ENCODE measurements around the gene KLK8. TPM values are rescaled to one million over a fixed set of nuclear protein-coding genes. Genes with fewer than 3 reads are reported as not detected.

KLK8 gene, protein sequence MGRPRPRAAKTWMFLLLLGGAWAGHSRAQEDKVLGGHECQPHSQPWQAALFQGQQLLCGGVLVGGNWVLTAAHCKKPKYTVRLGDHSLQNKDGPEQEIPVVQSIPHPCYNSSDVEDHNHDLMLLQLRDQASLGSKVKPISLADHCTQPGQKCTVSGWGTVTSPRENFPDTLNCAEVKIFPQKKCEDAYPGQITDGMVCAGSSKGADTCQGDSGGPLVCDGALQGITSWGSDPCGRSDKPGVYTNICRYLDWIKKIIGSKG
- not detected for total RNA-seq
- long read RNA-seq: 0 reads

GRCh38 chr19:51001515-51001914 is at the start of gene KLK8:
TSS of gene KLK8 (minus strand) at chr19:51001604. CDS start at chr19:51001167, 437 bp downstream.
- Histone ChIP-seq H3K27me3 (ENCODE audit: low read depth) (peaks cover 91% of the 10 kb centered on the region), H3K36me3 (no peaks in the 10 kb centered on the region), H3K27ac (replicated peaks) (no peak within 1 kb of the TSS), H3K4me1 (no peaks in the 10 kb centered on the region), H3K9me3 (replicated peaks) (no peaks in the 10 kb centered on the region), H3K4me3 (no peak within 1 kb of the TSS)
- TF ChIP-seq, protein P1, sequence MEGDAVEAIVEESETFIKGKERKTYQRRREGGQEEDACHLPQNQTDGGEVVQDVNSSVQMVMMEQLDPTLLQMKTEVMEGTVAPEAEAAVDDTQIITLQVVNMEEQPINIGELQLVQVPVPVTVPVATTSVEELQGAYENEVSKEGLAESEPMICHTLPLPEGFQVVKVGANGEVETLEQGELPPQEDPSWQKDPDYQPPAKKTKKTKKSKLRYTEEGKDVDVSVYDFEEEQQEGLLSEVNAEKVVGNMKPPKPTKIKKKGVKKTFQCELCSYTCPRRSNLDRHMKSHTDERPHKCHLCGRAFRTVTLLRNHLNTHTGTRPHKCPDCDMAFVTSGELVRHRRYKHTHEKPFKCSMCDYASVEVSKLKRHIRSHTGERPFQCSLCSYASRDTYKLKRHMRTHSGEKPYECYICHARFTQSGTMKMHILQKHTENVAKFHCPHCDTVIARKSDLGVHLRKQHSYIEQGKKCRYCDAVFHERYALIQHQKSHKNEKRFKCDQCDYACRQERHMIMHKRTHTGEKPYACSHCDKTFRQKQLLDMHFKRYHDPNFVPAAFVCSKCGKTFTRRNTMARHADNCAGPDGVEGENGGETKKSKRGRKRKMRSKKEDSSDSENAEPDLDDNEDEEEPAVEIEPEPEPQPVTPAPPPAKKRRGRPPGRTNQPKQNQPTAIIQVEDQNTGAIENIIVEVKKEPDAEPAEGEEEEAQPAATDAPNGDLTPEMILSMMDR (IDR thresholded peaks at IDR 0.05; ENCODE audit: borderline replicate concordance): no peak
- intact Hi-C loops (cut with micrococcal nuclease): no loop called here
- no peak for DNase-seq

DNA sequence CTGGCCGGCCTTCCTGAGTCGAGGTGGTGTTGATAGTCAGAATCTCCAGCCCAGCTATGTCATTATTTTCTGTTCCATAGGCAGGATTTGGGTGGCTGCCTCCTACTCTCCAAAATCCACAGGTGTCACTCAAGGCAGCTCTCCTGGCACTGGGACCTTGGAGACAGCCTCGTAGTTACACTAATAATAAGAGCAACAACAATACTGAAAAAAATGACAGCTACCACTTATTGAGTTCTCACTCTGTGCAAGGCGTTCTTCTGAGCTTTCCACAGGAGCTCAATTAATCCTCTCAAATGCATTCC is 45.6 kb upstream of the KLK8 start:
- Histone ChIP-seq H3K4me3 (no peak overlapping the region), H3K27ac (replicated peaks) (no peak overlapping the region), H3K9me3 (replicated peaks) (peaks cover 6% of the 10 kb centered on the region), H3K4me1 (no peaks in the 10 kb centered on the region), H3K27me3 (ENCODE audit: low read depth) (peaks cover 21% of the 10 kb centered on the region), H3K36me3 (no peaks in the 10 kb centered on the region)
- intact Hi-C loops (cut with micrococcal nuclease): no loop called here
- DNase-seq: no peak
- TF ChIP-seq, protein P1 (IDR thresholded peaks at IDR 0.05; ENCODE audit: borderline replicate concordance): no peak

GRCh38 chr19:51044327-51044726 is 42.9 kb upstream of the KLK8 start:
- Histone ChIP-seq H3K4me1 (no peaks in the 10 kb centered on the region), H3K9me3 (replicated peaks) (no peaks in the 10 kb centered on the region), H3K4me3 (no peak overlapping the region), H3K36me3 (no peaks in the 10 kb centered on the region), H3K27ac (replicated peaks) (no peak overlapping the region), H3K27me3 (ENCODE audit: low read depth) (peaks cover 13% of the 10 kb centered on the region)
- TF ChIP-seq, protein P1 (IDR thresholded peaks at IDR 0.05; ENCODE audit: borderline replicate concordance): no peak
- no peak for DNase-seq
- intact Hi-C loops (cut with micrococcal nuclease): no loop called here

DNA sequence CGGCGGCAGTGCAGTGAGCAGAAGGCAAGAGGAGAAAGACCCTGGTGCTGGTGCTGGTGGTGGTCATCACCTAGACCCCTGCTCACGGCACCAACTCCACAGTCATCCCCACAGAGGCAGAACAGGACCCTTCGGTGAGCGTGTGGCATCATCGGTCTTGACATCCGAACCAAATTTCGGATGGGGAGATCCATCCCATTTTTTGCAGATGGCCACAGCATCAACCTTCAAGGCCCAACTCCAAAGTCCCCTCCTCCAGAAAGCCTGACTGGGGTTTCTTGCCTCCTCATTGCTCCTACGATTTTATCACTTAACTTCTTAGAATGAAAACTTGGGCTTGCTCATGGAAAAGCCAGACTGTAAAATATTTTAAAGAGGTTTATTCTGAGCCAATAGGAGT is 42.1 kb upstream of the KLK8 start:
- no peak for DNase-seq
- TF ChIP-seq, protein P1 (IDR thresholded peaks at IDR 0.05; ENCODE audit: borderline replicate concordance): no peak
- Histone ChIP-seq H3K4me1 (no peaks in the 10 kb centered on the region), H3K27me3 (ENCODE audit: low read depth) (peaks cover 8% of the 10 kb centered on the region), H3K27ac (replicated peaks) (no peak overlapping the region), H3K4me3 (no peak overlapping the region), H3K9me3 (replicated peaks) (no peaks in the 10 kb centered on the region), H3K36me3 (no peaks in the 10 kb centered on the region)
- intact Hi-C loops (cut with micrococcal nuclease): no loop called here

- Histone ChIP-seq H3K36me3 (no peaks in the 10 kb centered on the region), H3K27me3 (ENCODE audit: low read depth) (peaks cover 11% of the 10 kb centered on the region), H3K9me3 (replicated peaks) (no peaks in the 10 kb centered on the region), H3K4me1 (no peaks in the 10 kb centered on the region), H3K27ac (replicated peaks) (no peak overlapping the region), H3K4me3 (no peak overlapping the region)
- TF ChIP-seq, protein P1 (IDR thresholded peaks at IDR 0.05; ENCODE audit: borderline replicate concordance): no peak
- DNase-seq: no peak
- intact Hi-C loops (cut with micrococcal nuclease): no loop called here
These were observed 38.7 kb upstream of the KLK8 start for GRCh38 chr19:51040151-51040550.
